Gastrocnemius medialis (tissue), 4 donors: ENCODE data around the gene POU6F1. TPM values are rescaled to one million over a fixed set of nuclear protein-coding genes. Genes with fewer than 3 reads are reported as not detected.
"Not testable (repeated sequence)": the region's sequence is repeated elsewhere in the genome, so short reads cannot be mapped to it uniquely, and the experiment has no call there.

Source experiments
- ATAC-seq, 2 donors: fragments of 150-250 bp; one replicate each; pipeline ENCODE4 v1.9.1; 2016
- DNase-seq, 2 donors: peaks; one replicate each; pipeline ENCODE4 v3.0.0-alpha.2; 2019
- H3K27ac ChIP-seq, 4 donors: fragments of 200-600 bp; sonication (generic); 1 replicate in 1 of 4; 2 replicates in 3 of 4; pipeline ENCODE4 v1.5.1; 2016 to 2018; ENCODE audit warnings: mild to moderate bottlenecking in 2 of 4, moderate library complexity in 1 of 4
- H3K27me3 ChIP-seq, 3 donors: fragments of 200-600 bp; sonication (generic) in 2 of 3; 1 replicate in 1 of 3; 2 replicates in 2 of 3; pipeline versions ENCODE4 v1.5.1 to v1.6.0; 2016 to 2019; ENCODE audit warnings: mild to moderate bottlenecking in 1 of 3, moderate library complexity in 1 of 3
- H3K36me3 ChIP-seq, 2 donors: fragments of 200-600 bp; sonication (generic) in 1 of 2; one replicate each; pipeline ENCODE4 v1.5.1; 2017 to 2018
- H3K4me1 ChIP-seq, 2 donors: fragments of 200-600 bp; sonication (generic) in 1 of 2; one replicate each; pipeline ENCODE4 v1.5.1; 2016 to 2017; ENCODE audit warnings: mild to moderate bottlenecking in 2 of 2
- H3K4me3 ChIP-seq, 4 donors: fragments of 200-600 bp; sonication (generic) in 3 of 4; 1 replicate in 1 of 4; 2 replicates in 3 of 4; pipeline ENCODE4 v1.5.1; 2016 to 2019; ENCODE audit warnings: mild to moderate bottlenecking in 2 of 4
- H3K9me3 ChIP-seq, 3 donors: fragments of 200-600 bp; sonication (generic) in 2 of 3; 1 replicate in 1 of 3; 2 replicates in 2 of 3; pipeline ENCODE4 v1.5.1; 2016 to 2019
- CTCF ChIP-seq, 5 experiments: fragments of 450-650 bp in 3 of 5; fragments of 200-600 bp in 2 of 5; sonication (generic) in 2 of 5; IDR thresholded peaks in 4 of 5; conservative IDR thresholded peaks in 1 of 5; 1 replicate in 4 of 5; 2 replicates in 1 of 5; pipeline ENCODE4 v1.5.1; 2016 to 2019; ENCODE audit warnings: antibody characterized with exemption in 5 of 5, mild to moderate bottlenecking in 3 of 5, moderate library complexity in 3 of 5
- POLR2A ChIP-seq, 2 donors: fragments of 450-650 bp; IDR thresholded peaks; one replicate each; pipeline ENCODE4 v1.6.1; 2017; ENCODE audit warnings: antibody characterized with exemption in 2 of 2, mild to moderate bottlenecking in 2 of 2, moderate library complexity in 2 of 2
- in situ Hi-C, 4 donors: fragments of 200-750 bp; cut with MboI; loops; one replicate each; pipeline versions ENCODE4 v1.15.0 to v1.8.0; 2017; ENCODE audit warnings: low sequenced_read_pairs in 4 of 4
- intact Hi-C: fragments of 100-400 bp; cut with DNase I; formaldehyde crosslinking; loops from one replicate; pipeline ENCODE4 v1.15.1; 2023; ENCODE audit warnings: low total_unique reads
- total RNA-seq, 4 donors: library from RNA; depleted of rRNA; stranded (reverse); fragments of >200 nt; gene quantifications; one replicate each; pipeline versions ENCODE4 v1.1.0 to v1.2.3, GENCODE V29; 2016

Gene POU6F1
- total RNA-seq, 4 donors from 2014 or later = 8.1 to 11.1 (median 9.9) TPM

- peaks cover 0 to 13% of the 10 kb centered on the region in 2 donors for H3K36me3 ChIP-seq
- H3K9me3 ChIP-seq = no peaks in the 10 kb centered on the region
- intact Hi-C loops = no loop called here
- H3K27ac ChIP-seq = no peak overlapping the region
- no peak for DNase-seq
- H3K27me3 ChIP-seq = no peaks in the 10 kb centered on the region
- no peak overlapping the region for H3K4me3 ChIP-seq
- H3K4me1 ChIP-seq = no peaks in the 10 kb centered on the region
- ATAC-seq = no peak
- TF ChIP-seq CTCF (IDR thresholded peaks at IDR 0.05 in 4 of 5, conservative IDR thresholded peaks at IDR 0.05 in 1 of 5) (no peak), POLR2A (IDR thresholded peaks at IDR 0.05) (no peak)
- in situ Hi-C loops = no loop called here
Measured at GRCh38 chr12:51227962-51228361, 10.1 kb upstream of the POU6F1 start.

DNA sequence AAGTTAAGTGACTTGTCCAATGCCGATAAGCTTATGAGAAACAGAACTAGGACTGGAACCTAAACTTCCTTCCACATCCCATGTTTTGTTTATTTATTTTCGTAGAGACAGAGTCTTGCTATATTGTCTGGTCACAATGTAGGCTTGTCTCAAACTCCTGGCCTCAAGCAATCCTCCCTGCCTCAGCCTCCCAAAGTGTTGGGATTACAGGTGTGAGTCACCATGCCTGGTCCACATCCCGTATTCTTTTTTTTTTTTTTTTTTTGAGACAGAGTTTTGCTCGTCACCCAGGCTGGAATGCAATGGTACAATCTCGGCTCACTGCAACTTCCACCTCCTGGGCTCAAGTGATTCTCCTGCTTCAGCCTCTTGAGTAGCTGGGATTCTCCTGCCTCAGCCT is 9.2 kb upstream of the POU6F1 start:
- intact Hi-C loops, H3K27me3 ChIP-seq, DNase-seq, H3K27ac ChIP-seq, in situ Hi-C loops, H3K9me3 ChIP-seq, H3K4me1 ChIP-seq, ATAC-seq, H3K4me3 ChIP-seq: not testable (repeated sequence)
- H3K36me3 ChIP-seq = peaks cover 0 to 13% of the 10 kb centered on the region in 2 donors

GRCh38 chr12:51225771-51226170 is 7.9 kb upstream of the POU6F1 start:
- H3K27me3 ChIP-seq = no peaks in the 10 kb centered on the region
- TF ChIP-seq POLR2A (IDR thresholded peaks at IDR 0.05) = no peak
- TF ChIP-seq CTCF (IDR thresholded peaks at IDR 0.05 in 4 of 5, conservative IDR thresholded peaks at IDR 0.05 in 1 of 5) = no peak
- DNase-seq (no peak), ATAC-seq (no peak)
- no peaks in the 10 kb centered on the region for H3K9me3 ChIP-seq
- no peak overlapping the region for H3K4me3 ChIP-seq
- H3K36me3 ChIP-seq = peaks cover 0 to 13% of the 10 kb centered on the region in 2 donors
- H3K4me1 ChIP-seq = no peaks in the 10 kb centered on the region
- in situ Hi-C loops (no loop called here), intact Hi-C loops (no loop called here)
- H3K27ac ChIP-seq = no peak overlapping the region

DNA sequence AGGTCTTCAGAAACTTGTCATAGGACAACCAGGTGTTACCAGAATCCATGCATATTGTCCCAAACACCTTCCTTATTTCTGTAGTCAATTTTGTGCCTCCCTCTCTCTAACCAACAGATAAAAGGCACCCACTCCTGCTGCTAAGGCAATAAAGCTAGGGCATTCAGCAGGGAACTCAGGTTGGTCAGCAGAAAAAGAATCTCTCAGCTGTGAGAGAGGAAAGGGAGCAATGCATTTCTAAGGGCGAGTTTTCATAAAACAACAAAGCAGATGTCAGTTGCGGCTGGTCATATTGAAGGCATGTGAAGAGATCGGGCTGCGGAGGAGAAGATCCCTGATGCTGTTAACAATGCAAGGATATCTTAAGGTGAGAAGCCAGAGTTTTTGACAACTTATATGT is 7.4 kb upstream of the POU6F1 start:
- no peak for ATAC-seq
- no peak for DNase-seq
- TF ChIP-seq CTCF (IDR thresholded peaks at IDR 0.05 in 4 of 5, conservative IDR thresholded peaks at IDR 0.05 in 1 of 5) = no peak
- no peak for TF ChIP-seq POLR2A (IDR thresholded peaks at IDR 0.05)
- intact Hi-C loops = no loop called here
- H3K27me3 ChIP-seq = no peaks in the 10 kb centered on the region
- peaks cover 0 to 13% of the 10 kb centered on the region in 2 donors for H3K36me3 ChIP-seq
- H3K27ac ChIP-seq = no peak overlapping the region
- H3K4me3 ChIP-seq = no peak overlapping the region
- H3K4me1 ChIP-seq = no peaks in the 10 kb centered on the region
- in situ Hi-C loops = no loop called here
- H3K9me3 ChIP-seq = no peaks in the 10 kb centered on the region

- Histone ChIP-seq H3K9me3 (no peaks in the 10 kb centered on the region), H3K4me3 (no peak overlapping the region), H3K27me3 (no peaks in the 10 kb centered on the region), H3K36me3 (peaks cover 0 to 13% of the 10 kb centered on the region in 2 donors), H3K4me1 (peaks cover 0 to under 1% of the 10 kb centered on the region in 2 donors), H3K27ac (no peak overlapping the region)
- no peak for ATAC-seq
- TF ChIP-seq CTCF (IDR thresholded peaks at IDR 0.05 in 4 of 5, conservative IDR thresholded peaks at IDR 0.05 in 1 of 5) (no peak), POLR2A (IDR thresholded peaks at IDR 0.05) (no peak)
- intact Hi-C loops = no loop called here
- in situ Hi-C loops = no loop called here
- no peak for DNase-seq
Measured at GRCh38 chr12:51224625-51225024, 6.8 kb upstream of the POU6F1 start.
